ENCODE measurements around the gene CYCS. TPM values are rescaled to one million over a fixed set of nuclear protein-coding genes. Genes with fewer than 3 reads are reported as not detected.

Gene CYCS
- 56.0 TPM for total RNA-seq

DNA sequence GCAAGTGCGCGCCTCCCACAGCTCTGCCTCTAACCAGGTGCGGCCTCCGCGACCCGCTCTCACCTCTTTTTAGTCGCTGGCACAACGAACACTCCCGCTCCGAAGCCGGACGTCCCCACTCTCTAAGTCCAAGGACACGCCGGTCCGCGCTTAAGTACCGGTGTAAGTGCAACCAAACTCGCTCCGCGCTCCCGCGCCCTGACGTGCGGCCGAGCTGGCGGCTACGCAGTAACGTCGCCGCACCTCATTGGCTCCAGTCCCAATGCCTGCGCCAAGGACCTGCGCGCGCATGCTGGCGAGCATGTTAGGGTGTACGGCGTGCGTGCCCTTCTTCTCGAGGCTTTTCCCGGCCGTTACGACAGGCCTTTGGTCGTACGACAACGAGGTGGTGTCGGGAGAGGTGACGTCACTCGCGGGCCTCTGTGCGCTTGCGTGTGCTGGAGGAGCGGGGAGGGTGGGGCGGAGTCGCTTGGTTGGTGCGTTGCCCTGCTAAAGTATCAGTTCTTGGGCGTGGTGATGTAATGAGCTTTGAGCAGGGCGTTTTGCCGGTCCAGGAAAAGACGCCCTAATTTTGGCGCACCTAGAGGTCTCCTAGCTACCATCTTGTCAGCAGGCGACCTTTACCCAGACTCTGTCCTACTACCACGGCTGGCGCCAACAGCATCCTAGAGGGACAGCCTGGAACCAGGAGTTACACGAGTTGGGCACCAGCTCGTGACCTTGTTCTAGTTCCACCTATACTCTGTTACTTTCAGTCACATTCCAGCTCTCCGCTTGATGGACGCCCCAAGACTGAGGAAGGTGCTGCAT is at the start of gene CYCS:
TSS of gene CYCS (minus strand) at position 124 of the 810 bp plus-strand sequence. CDS start 1,141 bp downstream, outside the sequence.

Other genes with a start within 250 kb of the CYCS start
- gene OSBPL3, start 145.1 kb downstream of the CYCS start, total RNA-seq: 14.1 TPM
- not detected for gene NPVF, start 103.2 kb upstream of the CYCS start, total RNA-seq